GM06990 (cell line): Measurements from ENCODE around the gene CAMSAP1.

Experiments used
- DNase-seq: peaks from one replicate; pipeline ENCODE4 v3.0.0-alpha.2; 2011; ENCODE audit not compliant: insufficient read length; ENCODE audit errors: extremely low read depth
- H3K27me3 ChIP-seq: replicated peaks from 2 replicates; pipeline ENCODE4 v1.6.0; 2011; ENCODE audit warnings: low read length; ENCODE audit not compliant: control insufficient read depth, insufficient read depth
- H3K36me3 ChIP-seq: 2 replicates; pipeline ENCODE4 v1.5.1; 2011; ENCODE audit warnings: low read length; ENCODE audit not compliant: control insufficient read depth, insufficient read depth
- H3K4me3 ChIP-seq: replicated peaks from 2 replicates; pipeline ENCODE4 v1.5.1; 2011; ENCODE audit warnings: low read depth, mild to moderate bottlenecking, control low read depth, low read length
- TF ChIP-seq, protein P1 (sequence below): IDR thresholded peaks from 2 replicates; pipeline ENCODE4 v1.5.1; 2011; ENCODE audit warnings: low read length, control low read depth, mild to moderate bottlenecking, inconsistent platforms; ENCODE audit not compliant: insufficient read depth, poor library complexity, severe bottlenecking

CAMSAP1 gene

GRCh38 chr9:135763716-135764446, 143.5 kb downstream of the CAMSAP1 start:
- Histone ChIP-seq H3K36me3 (no peaks in the 10 kb centered on the region), H3K27me3 (no peaks in the 10 kb centered on the region), H3K4me3 (no peak overlapping the region)
- no peak for DNase-seq
- TF ChIP-seq, protein P1, sequence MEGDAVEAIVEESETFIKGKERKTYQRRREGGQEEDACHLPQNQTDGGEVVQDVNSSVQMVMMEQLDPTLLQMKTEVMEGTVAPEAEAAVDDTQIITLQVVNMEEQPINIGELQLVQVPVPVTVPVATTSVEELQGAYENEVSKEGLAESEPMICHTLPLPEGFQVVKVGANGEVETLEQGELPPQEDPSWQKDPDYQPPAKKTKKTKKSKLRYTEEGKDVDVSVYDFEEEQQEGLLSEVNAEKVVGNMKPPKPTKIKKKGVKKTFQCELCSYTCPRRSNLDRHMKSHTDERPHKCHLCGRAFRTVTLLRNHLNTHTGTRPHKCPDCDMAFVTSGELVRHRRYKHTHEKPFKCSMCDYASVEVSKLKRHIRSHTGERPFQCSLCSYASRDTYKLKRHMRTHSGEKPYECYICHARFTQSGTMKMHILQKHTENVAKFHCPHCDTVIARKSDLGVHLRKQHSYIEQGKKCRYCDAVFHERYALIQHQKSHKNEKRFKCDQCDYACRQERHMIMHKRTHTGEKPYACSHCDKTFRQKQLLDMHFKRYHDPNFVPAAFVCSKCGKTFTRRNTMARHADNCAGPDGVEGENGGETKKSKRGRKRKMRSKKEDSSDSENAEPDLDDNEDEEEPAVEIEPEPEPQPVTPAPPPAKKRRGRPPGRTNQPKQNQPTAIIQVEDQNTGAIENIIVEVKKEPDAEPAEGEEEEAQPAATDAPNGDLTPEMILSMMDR = no peak

DNA sequence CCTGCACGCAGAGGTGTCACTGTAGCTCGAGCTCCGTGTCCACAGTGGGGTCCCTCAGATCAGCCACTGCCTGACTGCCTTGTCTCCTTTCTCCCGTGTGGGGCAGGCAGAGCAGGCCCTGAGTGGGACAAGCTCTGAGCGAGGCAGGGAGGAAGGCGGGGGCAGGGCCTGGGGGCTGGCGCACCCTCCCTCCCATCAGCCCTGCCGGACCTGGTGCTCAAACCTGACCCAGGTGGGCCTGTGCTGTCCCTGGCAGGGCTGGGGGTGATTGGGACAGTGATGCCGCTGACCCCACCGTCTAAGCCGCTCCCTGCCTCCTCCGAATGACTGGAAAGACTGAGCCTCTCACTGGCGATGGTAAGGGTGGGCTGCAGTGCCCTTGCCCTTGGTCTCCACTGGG, 144.4 kb downstream of the CAMSAP1 start:
- no peak for DNase-seq
- Histone ChIP-seq H3K4me3 (no peak overlapping the region), H3K36me3 (no peaks in the 10 kb centered on the region), H3K27me3 (no peaks in the 10 kb centered on the region)
- TF ChIP-seq, protein P1 = no peak

- TF ChIP-seq, protein P1 = no peak
- no peak for DNase-seq
- Histone ChIP-seq H3K4me3 (no peak overlapping the region), H3K36me3 (no peaks in the 10 kb centered on the region), H3K27me3 (no peaks in the 10 kb centered on the region)
These were observed 145.5 kb downstream of the CAMSAP1 start for GRCh38 chr9:135761845-135762168.

DNA sequence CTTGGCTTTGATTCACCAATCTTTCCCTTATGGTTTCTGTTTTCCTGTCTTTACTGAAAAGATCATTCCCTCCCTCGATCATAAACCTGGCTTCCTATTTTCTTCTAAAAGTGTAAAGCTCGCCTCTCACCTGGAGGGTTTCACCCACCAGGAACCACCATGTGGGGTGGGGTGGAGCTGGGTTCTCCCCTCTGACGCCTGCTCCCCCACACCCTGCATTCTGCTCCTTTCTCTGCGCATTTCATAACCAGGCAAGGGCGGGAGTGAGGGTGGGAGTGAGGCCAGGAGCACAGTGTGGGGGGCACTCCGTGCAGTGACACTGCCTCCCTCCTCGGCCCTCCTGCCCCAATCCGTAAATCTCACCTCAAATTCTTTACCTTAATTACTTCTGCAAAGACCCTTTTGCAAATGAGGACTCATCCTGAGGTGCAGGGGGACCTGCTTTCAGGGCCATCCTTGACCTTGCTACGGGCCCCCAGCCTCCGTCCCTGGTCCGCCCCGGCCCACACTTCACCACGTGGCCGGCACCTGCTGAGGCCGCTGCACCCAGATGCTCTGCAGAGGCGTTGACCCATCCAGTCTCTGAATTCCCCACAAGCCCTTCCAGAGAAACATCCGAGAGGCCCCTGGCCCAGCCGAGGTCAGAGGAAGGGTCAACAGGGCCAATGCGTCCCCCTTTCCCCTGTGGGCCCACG, 146.0 kb downstream of the CAMSAP1 start:
- Histone ChIP-seq H3K36me3 (no peaks in the 10 kb centered on the region), H3K4me3 (no peak overlapping the region), H3K27me3 (no peaks in the 10 kb centered on the region)
- DNase-seq = no peak
- TF ChIP-seq, protein P1 = no peak

GRCh38 chr9:135760465-135760864, 146.9 kb downstream of the CAMSAP1 start:
- no peaks in the 10 kb centered on the region for H3K27me3 ChIP-seq
- TF ChIP-seq, protein P1 = no peak
- DNase-seq = no peak

More at GRCh38 chr9:135760465-135760864, 146.9 kb downstream of the CAMSAP1 start:
- no peaks in the 10 kb centered on the region for H3K36me3 ChIP-seq
- no peak overlapping the region for H3K4me3 ChIP-seq
